Keratinocyte (primary cell): ENCODE data around the gene DDB1.

Source experiments
- EZH2 ChIP-seq: IDR thresholded peaks from one replicate; pipeline ENCODE4 v1.6.1; 2012; ENCODE audit warnings: inconsistent platforms, mild to moderate bottlenecking, low read length, moderate library complexity
- TF ChIP-seq, protein P1 (sequence below), 3 experiments: IDR thresholded peaks in 1 of 3; conservative IDR thresholded peaks in 1 of 3; optimal IDR thresholded peaks in 1 of 3; 2 replicates in 2 of 3; 3 replicates in 1 of 3; pipeline versions ENCODE3 to v1.5.1; 2011; ENCODE audit warnings: low read length in 3 of 3, mild to moderate bottlenecking in 3 of 3, moderate library complexity in 2 of 3, control low read depth in 1 of 3, inconsistent platforms in 1 of 3; ENCODE audit not compliant: insufficient read depth in 2 of 3; ENCODE audit errors: extremely low read depth in 1 of 3

DNA sequence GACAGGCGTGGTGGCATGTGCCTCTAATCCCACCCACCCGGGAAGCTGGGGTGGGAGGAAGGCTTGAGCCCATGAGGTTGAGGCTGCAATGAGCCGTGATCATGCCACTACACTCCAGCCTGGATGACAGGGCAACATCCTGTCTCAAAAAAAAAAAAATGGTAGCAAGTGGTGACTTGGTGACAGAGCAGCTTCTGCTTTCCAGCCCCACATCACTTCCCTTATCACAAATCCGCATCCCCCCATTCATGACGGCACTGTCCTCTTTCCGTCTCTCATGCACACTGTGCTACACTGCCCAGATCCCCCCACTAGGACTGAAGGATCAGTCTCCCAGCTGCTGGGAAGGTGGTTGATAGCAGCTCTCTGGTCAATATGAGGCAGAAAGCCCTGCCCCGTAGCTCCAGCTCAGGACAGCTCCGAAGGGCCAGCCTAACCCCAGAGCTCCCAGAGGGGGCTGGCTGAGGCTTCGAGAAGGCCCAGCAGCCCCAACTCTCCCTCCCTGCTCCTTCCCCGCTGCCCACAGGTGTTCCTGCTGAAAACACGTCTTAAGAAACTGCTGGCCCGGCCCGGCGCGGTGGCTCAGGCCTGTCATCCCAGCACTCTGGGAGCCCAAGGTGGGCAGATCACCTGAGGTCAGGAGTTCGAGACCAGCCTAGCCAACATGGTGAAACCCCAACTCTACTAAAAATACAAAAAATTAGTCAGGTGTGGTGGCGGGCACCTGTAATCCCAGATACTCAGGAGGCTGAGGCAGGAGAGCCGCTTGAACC lies 76.0 kb downstream of the DDB1 start:
- TF ChIP-seq, protein P1, sequence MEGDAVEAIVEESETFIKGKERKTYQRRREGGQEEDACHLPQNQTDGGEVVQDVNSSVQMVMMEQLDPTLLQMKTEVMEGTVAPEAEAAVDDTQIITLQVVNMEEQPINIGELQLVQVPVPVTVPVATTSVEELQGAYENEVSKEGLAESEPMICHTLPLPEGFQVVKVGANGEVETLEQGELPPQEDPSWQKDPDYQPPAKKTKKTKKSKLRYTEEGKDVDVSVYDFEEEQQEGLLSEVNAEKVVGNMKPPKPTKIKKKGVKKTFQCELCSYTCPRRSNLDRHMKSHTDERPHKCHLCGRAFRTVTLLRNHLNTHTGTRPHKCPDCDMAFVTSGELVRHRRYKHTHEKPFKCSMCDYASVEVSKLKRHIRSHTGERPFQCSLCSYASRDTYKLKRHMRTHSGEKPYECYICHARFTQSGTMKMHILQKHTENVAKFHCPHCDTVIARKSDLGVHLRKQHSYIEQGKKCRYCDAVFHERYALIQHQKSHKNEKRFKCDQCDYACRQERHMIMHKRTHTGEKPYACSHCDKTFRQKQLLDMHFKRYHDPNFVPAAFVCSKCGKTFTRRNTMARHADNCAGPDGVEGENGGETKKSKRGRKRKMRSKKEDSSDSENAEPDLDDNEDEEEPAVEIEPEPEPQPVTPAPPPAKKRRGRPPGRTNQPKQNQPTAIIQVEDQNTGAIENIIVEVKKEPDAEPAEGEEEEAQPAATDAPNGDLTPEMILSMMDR (optimal IDR thresholded peaks at IDR 0.05 in 1 of 3, IDR thresholded peaks at IDR 0.05 in 1 of 3, conservative IDR thresholded peaks at IDR 0.05 in 1 of 3; ENCODE audit: extremely low read depth in 1 of 3, insufficient read depth in 2 of 3, low read length in 3 of 3) = no peak
- TF ChIP-seq EZH2 = no peak
